LNCAP (cell line): ENCODE measurements around the gene S100A2.

ENCODE experiments used
- CTCF ChIP-seq: fragments of 450-650 bp; IDR thresholded peaks from 2 replicates; pipeline ENCODE4 v1.5.1; 2017; ENCODE audit warnings: mild to moderate bottlenecking

S100A2 gene

GRCh38 chr1:153520818-153521476 is 44.7 kb downstream of the S100A2 start:
- no peak for TF ChIP-seq CTCF

GRCh38 chr1:153519242-153519641 is 46.4 kb downstream of the S100A2 start:
- no peak for TF ChIP-seq CTCF

GRCh38 chr1:153515504-153516394 is 49.9 kb downstream of the S100A2 start:
- no peak for TF ChIP-seq CTCF

- no peak for TF ChIP-seq CTCF
These were observed 52.0 kb downstream of the S100A2 start for GRCh38 chr1:153513666-153514065.

- TF ChIP-seq CTCF = no peak
These were observed 52.6 kb downstream of the S100A2 start for GRCh38 chr1:153513023-153513422.
